Cardiac muscle cell (in vitro differentiated cells and primary cell): ENCODE results near the gene RFLNA. TPM values are rescaled to one million over a fixed set of nuclear protein-coding genes. Genes with fewer than 3 reads are reported as not detected.

Experiments used
- DNase-seq, 2 donors: peaks; one replicate each; pipeline versions ENCODE4 v3.0.0 to v3.0.0-alpha.2; 2010 to 2017; ENCODE audit warnings: low read depth in 1 of 2, low spot score in 1 of 2
- H3K27ac ChIP-seq: fragments of 200-600 bp; sonication (generic); 2 replicates; pipeline ENCODE4 v1.5.1; 2016
- H3K27me3 ChIP-seq: fragments of 200-600 bp; sonication (generic); 2 replicates; pipeline ENCODE4 v1.6.0; 2016; ENCODE audit warnings: control low read depth
- H3K36me3 ChIP-seq: fragments of 200-600 bp; sonication (generic); 2 replicates; pipeline ENCODE4 v1.5.1; 2016; ENCODE audit warnings: control low read depth
- H3K4me1 ChIP-seq: fragments of 200-600 bp; sonication (generic); 2 replicates; pipeline ENCODE4 v1.8.1; 2017; ENCODE audit warnings: low read depth, mild to moderate bottlenecking, mixed run types
- H3K4me3 ChIP-seq: fragments of 200-600 bp; sonication (generic); 2 replicates; pipeline ENCODE4 v1.5.1; 2016; ENCODE audit warnings: mild to moderate bottlenecking
- H3K9me3 ChIP-seq: fragments of 200-600 bp; sonication (generic); 2 replicates; pipeline ENCODE4 v1.5.1; 2017; ENCODE audit warnings: low read depth, mild to moderate bottlenecking, control low read depth
- CTCF ChIP-seq: IDR thresholded peaks from 2 replicates; pipeline ENCODE4 v1.5.1; 2012; ENCODE audit warnings: low read depth, mild to moderate bottlenecking, low read length
- polyA plus RNA-seq: library from polyadenylated mRNA; unstranded; fragments of >200 nt; fragmentation: Nextera tagmentation; extraction: Ambion mirVana; gene quantifications from 2 replicates; pipeline ENCODE4 v1.2.1, GENCODE V29; 2016
- total RNA-seq: library from RNA; depleted of rRNA; stranded (reverse); fragments of >200 nt; gene quantifications from 2 replicates; pipeline ENCODE4 v1.2.3, GENCODE V29; 2016

The RFLNA gene
- total and polyA plus RNA-seq, 2 experiments from 2014 or later, result 1.8 to 4.5 TPM

- Histone ChIP-seq H3K4me3 (no peak overlapping the region), H3K27ac (no peak overlapping the region), H3K4me1 (no peaks in the 10 kb centered on the region), H3K9me3 (no peaks in the 10 kb centered on the region), H3K36me3 (no peaks in the 10 kb centered on the region), H3K27me3 (no peaks in the 10 kb centered on the region)
- TF ChIP-seq CTCF, result no peak
- DNase-seq, result no peak
Measured at GRCh38 chr12:124309744-124310143, 14.9 kb downstream of the RFLNA start.

GRCh38 chr12:124310178-124310577, 15.3 kb downstream of the RFLNA start:
- Histone ChIP-seq H3K4me1 (no peaks in the 10 kb centered on the region), H3K9me3 (no peaks in the 10 kb centered on the region), H3K27me3 (no peaks in the 10 kb centered on the region), H3K27ac (no peak overlapping the region), H3K4me3 (no peak overlapping the region), H3K36me3 (no peaks in the 10 kb centered on the region)
- TF ChIP-seq CTCF, result no peak
- DNase-seq, result no peak

GRCh38 chr12:124310785-124311184, 15.9 kb downstream of the RFLNA start:
- no peak for DNase-seq
- Histone ChIP-seq H3K36me3 (no peaks in the 10 kb centered on the region), H3K9me3 (no peaks in the 10 kb centered on the region), H3K4me1 (no peaks in the 10 kb centered on the region), H3K27ac (no peak overlapping the region), H3K4me3 (no peak overlapping the region), H3K27me3 (no peaks in the 10 kb centered on the region)
- no peak for TF ChIP-seq CTCF

GRCh38 chr12:124311292-124312109, 16.6 kb downstream of the RFLNA start:
- Histone ChIP-seq H3K9me3 (no peaks in the 10 kb centered on the region), H3K4me1 (no peaks in the 10 kb centered on the region), H3K4me3 (no peak overlapping the region), H3K27ac (no peak overlapping the region), H3K36me3 (no peaks in the 10 kb centered on the region), H3K27me3 (no peaks in the 10 kb centered on the region)
- no peak for DNase-seq
- no peak for TF ChIP-seq CTCF

GRCh38 chr12:124312601-124313000, 17.7 kb downstream of the RFLNA start:
- Histone ChIP-seq H3K36me3 (no peaks in the 10 kb centered on the region), H3K27ac (no peak overlapping the region), H3K27me3 (no peaks in the 10 kb centered on the region), H3K4me3 (no peak overlapping the region), H3K4me1 (no peaks in the 10 kb centered on the region), H3K9me3 (no peaks in the 10 kb centered on the region)
- DNase-seq, result no peak
- TF ChIP-seq CTCF, result no peak
